H9 (cell line): Measurements from ENCODE around the gene HAUS1. TPM values are rescaled to one million over a fixed set of nuclear protein-coding genes. Genes with fewer than 3 reads are reported as not detected.

ENCODE experiments used
- DNase-seq: peaks from one replicate; pipeline ENCODE4 v3.0.0-alpha.2; 2017
- H2AFZ ChIP-seq: one replicate; pipeline ENCODE4 v1.6.1; 2013; ENCODE audit warnings: mild to moderate bottlenecking, low read length, control low read depth, moderate library complexity
- H2AK5ac ChIP-seq: 2 replicates; pipeline ENCODE4 v1.6.1; 2013; ENCODE audit warnings: low read length, control low read depth, mixed read lengths; ENCODE audit not compliant: insufficient read length
- H2BK120ac ChIP-seq: one replicate; pipeline ENCODE4 v1.6.1; 2013; ENCODE audit warnings: low read depth, mild to moderate bottlenecking, low read length, control low read depth, inconsistent platforms; ENCODE audit not compliant: poor library complexity, severe bottlenecking
- H2BK12ac ChIP-seq: 2 replicates; pipeline ENCODE4 v1.6.1; 2013; ENCODE audit warnings: low read length, control low read depth, mixed read lengths, low read depth; ENCODE audit not compliant: insufficient read length
- H2BK15ac ChIP-seq: 2 replicates; pipeline ENCODE4 v1.6.1; 2013; ENCODE audit warnings: low read depth, low read length, control low read depth
- H2BK20ac ChIP-seq: one replicate; pipeline ENCODE4 v1.6.1; 2013; ENCODE audit warnings: low read depth, mild to moderate bottlenecking, low read length, control low read depth, inconsistent platforms; ENCODE audit not compliant: poor library complexity, severe bottlenecking
- H2BK5ac ChIP-seq: 2 replicates; pipeline ENCODE4 v1.6.1; 2013; ENCODE audit warnings: low read length, control low read depth, mixed read lengths; ENCODE audit not compliant: insufficient read length
- H3K14ac ChIP-seq: 2 replicates; pipeline ENCODE4 v1.6.1; 2013; ENCODE audit warnings: low read length, control low read depth; ENCODE audit not compliant: insufficient read depth
- H3K18ac ChIP-seq: 2 replicates; pipeline ENCODE4 v1.6.1; 2013; ENCODE audit warnings: low read depth, mild to moderate bottlenecking, mixed read lengths, low read length, control low read depth; ENCODE audit not compliant: insufficient read length
- H3K23ac ChIP-seq: 2 replicates; pipeline ENCODE4 v1.6.1; 2013; ENCODE audit warnings: low read length, control low read depth, mixed read lengths, low read depth; ENCODE audit not compliant: insufficient read length
- H3K23me2 ChIP-seq: 2 replicates; pipeline ENCODE4 v1.6.1; 2013; ENCODE audit warnings: low read depth, mild to moderate bottlenecking, mixed read lengths, low read length, control low read depth; ENCODE audit not compliant: insufficient read length, poor library complexity, severe bottlenecking
- H3K27ac ChIP-seq: 2 replicates; pipeline ENCODE4 v1.5.1; 2013; ENCODE audit warnings: low read length, control low read depth, mixed read lengths, low read depth; ENCODE audit not compliant: insufficient read length
- H3K27me3 ChIP-seq: 2 replicates; pipeline ENCODE4 v1.6.1; 2013; ENCODE audit warnings: low read length, control low read depth, inconsistent platforms; ENCODE audit not compliant: insufficient read depth
- H3K4ac ChIP-seq: 2 replicates; pipeline ENCODE4 v1.6.1; 2013; ENCODE audit warnings: low read depth, mild to moderate bottlenecking, control low read depth, inconsistent platforms, low read length, moderate library complexity
- H3K4me1 ChIP-seq: 2 replicates; pipeline ENCODE4 v1.6.1; 2013; ENCODE audit warnings: low read length, control low read depth, inconsistent platforms; ENCODE audit not compliant: insufficient read depth
- H3K4me2 ChIP-seq: 2 replicates; pipeline ENCODE4 v1.6.1; 2013; ENCODE audit warnings: low read length, control low read depth, mixed read lengths; ENCODE audit not compliant: insufficient read length, insufficient read depth
- H3K56ac ChIP-seq: 2 replicates; pipeline ENCODE4 v1.6.1; 2013; ENCODE audit warnings: low read depth, mild to moderate bottlenecking, mixed read lengths, low read length, control low read depth; ENCODE audit not compliant: insufficient read length
- H3K79me1 ChIP-seq: 2 replicates; pipeline ENCODE4 v1.6.1; 2013; ENCODE audit warnings: low read depth, mild to moderate bottlenecking, moderate library complexity, low read length, control low read depth, inconsistent platforms; ENCODE audit not compliant: insufficient read depth, poor library complexity, severe bottlenecking
- H3K79me2 ChIP-seq: 2 replicates; pipeline ENCODE4 v1.6.1; 2013; ENCODE audit warnings: low read length, control low read depth, inconsistent platforms; ENCODE audit not compliant: insufficient read depth
- H3K9ac ChIP-seq: 2 replicates; pipeline ENCODE4 v1.6.1; 2013; ENCODE audit warnings: low read length, control low read depth, mixed read lengths; ENCODE audit not compliant: insufficient read length; ENCODE audit errors: extremely low read depth
- H3K9me3 ChIP-seq: one replicate; pipeline ENCODE4 v1.6.1; 2013; ENCODE audit warnings: low read depth, low read length, inconsistent platforms; ENCODE audit not compliant: control insufficient read depth
- H3T11ph ChIP-seq: one replicate; pipeline ENCODE4 v1.6.1; 2013; ENCODE audit warnings: mild to moderate bottlenecking, low read length, control low read depth, inconsistent platforms
- H4K20me1 ChIP-seq: one replicate; pipeline ENCODE4 v1.6.1; 2013; ENCODE audit not compliant: control insufficient read depth, insufficient read length, insufficient read depth
- H4K5ac ChIP-seq: 2 replicates; pipeline ENCODE4 v1.6.1; 2013; ENCODE audit warnings: low read depth, mild to moderate bottlenecking, mixed read lengths, low read length, control low read depth; ENCODE audit not compliant: insufficient read length
- H4K8ac ChIP-seq: replicated peaks from 2 replicates; pipeline ENCODE4 v1.6.1; 2013; ENCODE audit warnings: low read length, control low read depth, mixed read lengths, low read depth; ENCODE audit not compliant: insufficient read length
- H4K91ac ChIP-seq: 2 replicates; pipeline ENCODE4 v1.6.1; 2013; ENCODE audit warnings: low read depth, mild to moderate bottlenecking, moderate library complexity, mixed read lengths, low read length, control low read depth; ENCODE audit not compliant: insufficient read length
- H3K27ac Mint-ChIP-seq, 3 experiments: 2 replicates in 2 of 3; 3 replicates in 1 of 3; pipeline ENCODE4 v1.8.0; 2020 to 2021; ENCODE audit warnings: mixed read lengths in 3 of 3, mild to moderate bottlenecking in 1 of 3, moderate library complexity in 1 of 3
- H3K27me3 Mint-ChIP-seq: 2 replicates; pipeline ENCODE4 v1.8.0; 2021; ENCODE audit warnings: low read depth, mild to moderate bottlenecking, moderate library complexity, mixed read lengths
- H3K36me3 Mint-ChIP-seq, 3 experiments: 2 replicates in 2 of 3; 3 replicates in 1 of 3; pipeline ENCODE4 v1.8.0; 2020 to 2021; ENCODE audit warnings: low read depth in 3 of 3, mixed read lengths in 3 of 3; ENCODE audit not compliant: insufficient read depth in 1 of 3
- H3K4me1 Mint-ChIP-seq, 2 experiments: 2 replicates each; pipeline ENCODE4 v1.8.0; 2020; ENCODE audit warnings: mixed read lengths in 2 of 2
- H3K4me3 Mint-ChIP-seq, 2 experiments: 2 replicates in 1 of 2; 3 replicates in 1 of 2; pipeline ENCODE4 v1.8.0; 2020 to 2021; ENCODE audit warnings: mild to moderate bottlenecking in 2 of 2, mixed read lengths in 2 of 2, moderate library complexity in 1 of 2
- H3K9me3 Mint-ChIP-seq, 2 experiments: 2 replicates in 1 of 2; 3 replicates in 1 of 2; pipeline ENCODE4 v1.8.0; 2020; ENCODE audit warnings: mild to moderate bottlenecking in 2 of 2, mixed read lengths in 2 of 2, moderate library complexity in 1 of 2
- WGBS: extraction: QIAGEN DNeasy Blood & Tissue Kit; methylation state at CpG from one replicate; pipeline ENCODE4 v1.1.7; 2013; ENCODE audit warnings: missing lambda C conversion rate, low lambda C conversion rate, mixed read lengths; ENCODE audit not compliant: insufficient read length; ENCODE audit errors: extremely low coverage; 5-methylcytosine and 5-hydroxymethylcytosine counted together
- total RNA-seq: library from RNA; stranded (reverse); gene quantifications from 2 replicates; pipeline ENCODE4 v1.2.1, GENCODE V29; 2021
- TF ChIP-seq, protein P1 (sequence below): fragments of 200-600 bp; sonication (generic); conservative IDR thresholded peaks from 3 replicates; pipeline ENCODE4 v1.8.0; 2021; ENCODE audit warnings: antibody characterized with exemption, mild to moderate bottlenecking

Gene HAUS1
- total RNA-seq, 1 experiment from 2014 or later = 87.0 TPM

DNA sequence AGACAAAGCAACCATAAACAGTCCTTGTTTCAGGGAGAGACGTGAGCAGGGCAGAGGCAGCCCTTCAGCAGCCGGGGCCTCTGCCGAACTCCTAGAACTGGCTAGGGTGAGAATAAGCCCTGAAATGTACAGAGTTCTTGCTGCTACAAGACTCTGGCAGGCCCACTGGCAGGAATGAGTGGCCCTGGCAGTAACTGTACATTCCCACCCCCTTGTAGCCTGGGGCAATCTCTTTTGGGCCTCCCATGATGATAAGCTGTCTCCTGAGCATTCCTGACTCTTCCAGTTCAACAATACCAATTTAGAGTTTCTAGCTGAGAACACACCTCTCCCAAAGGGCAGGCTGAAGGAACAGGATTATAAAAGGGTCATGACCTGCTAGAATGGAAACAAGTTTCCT, 54.3 kb downstream of the HAUS1 start:
- H3K9ac ChIP-seq = no peak overlapping the region
- H2AK5ac ChIP-seq = no peak overlapping the region
- H4K5ac ChIP-seq = no peak overlapping the region
- H2BK20ac ChIP-seq = no peak overlapping the region
- H3K79me1 ChIP-seq = no peaks in the 10 kb centered on the region
- no peak overlapping the region for H3K23ac ChIP-seq
- TF ChIP-seq, protein P1, sequence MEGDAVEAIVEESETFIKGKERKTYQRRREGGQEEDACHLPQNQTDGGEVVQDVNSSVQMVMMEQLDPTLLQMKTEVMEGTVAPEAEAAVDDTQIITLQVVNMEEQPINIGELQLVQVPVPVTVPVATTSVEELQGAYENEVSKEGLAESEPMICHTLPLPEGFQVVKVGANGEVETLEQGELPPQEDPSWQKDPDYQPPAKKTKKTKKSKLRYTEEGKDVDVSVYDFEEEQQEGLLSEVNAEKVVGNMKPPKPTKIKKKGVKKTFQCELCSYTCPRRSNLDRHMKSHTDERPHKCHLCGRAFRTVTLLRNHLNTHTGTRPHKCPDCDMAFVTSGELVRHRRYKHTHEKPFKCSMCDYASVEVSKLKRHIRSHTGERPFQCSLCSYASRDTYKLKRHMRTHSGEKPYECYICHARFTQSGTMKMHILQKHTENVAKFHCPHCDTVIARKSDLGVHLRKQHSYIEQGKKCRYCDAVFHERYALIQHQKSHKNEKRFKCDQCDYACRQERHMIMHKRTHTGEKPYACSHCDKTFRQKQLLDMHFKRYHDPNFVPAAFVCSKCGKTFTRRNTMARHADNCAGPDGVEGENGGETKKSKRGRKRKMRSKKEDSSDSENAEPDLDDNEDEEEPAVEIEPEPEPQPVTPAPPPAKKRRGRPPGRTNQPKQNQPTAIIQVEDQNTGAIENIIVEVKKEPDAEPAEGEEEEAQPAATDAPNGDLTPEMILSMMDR = no peak
- H3K14ac ChIP-seq = no peak overlapping the region
- H3K23me2 ChIP-seq = no peaks in the 10 kb centered on the region
- no CpG with 5 or more reads among the region's 3 CpGs for WGBS
- Mint-ChIP-seq H3K4me3 (no peak overlapping the region), H3K4me1 (peaks cover 13% of the 10 kb centered on the region in 2 experiments), H3K36me3 (peaks cover 0 to 4% (median 0%) of the 10 kb centered on the region in 3 experiments; a peak in 2 of 7 replicates), H3K9me3 (no peaks in the 10 kb centered on the region), H3K27ac (peak overlapping the region in 2 of 3 experiments; percentile 17 to 92; a peak in 2 of 7 replicates), H3K27me3 (no peaks in the 10 kb centered on the region)
- no peak for DNase-seq
- H3K4ac ChIP-seq = no peak overlapping the region
- H2BK5ac ChIP-seq = no peak overlapping the region
- no peaks in the 10 kb centered on the region for H3K4me1 ChIP-seq
- H2BK12ac ChIP-seq = no peak overlapping the region
- H4K20me1 ChIP-seq = no peaks in the 10 kb centered on the region
- no peak overlapping the region for H2BK120ac ChIP-seq
- H4K91ac ChIP-seq = no peak overlapping the region
- H2BK15ac ChIP-seq = no peak overlapping the region
- H3K4me2 ChIP-seq = no peak overlapping the region
- no peak overlapping the region for H3T11ph ChIP-seq
- H3K18ac ChIP-seq = no peak overlapping the region
- H3K27ac ChIP-seq = no peak overlapping the region
- no peaks in the 10 kb centered on the region for H3K27me3 ChIP-seq
- H2AFZ ChIP-seq = no peak overlapping the region
- H3K56ac ChIP-seq = no peak overlapping the region
- H3K79me2 ChIP-seq = no peaks in the 10 kb centered on the region
- no peaks in the 10 kb centered on the region for H3K9me3 ChIP-seq
- no peak overlapping the region for H4K8ac ChIP-seq
